BLaER1 treated with 17β-estradiol and CSF1 and Interleukin-3, amounts not matched to agents 10 nM and 100 nM (cell line): Measurements from ENCODE around the gene DYNLT4.
A peak's percentile ranks its signal among the peaks of the same experiment; 100 is the strongest.
"Not testable (repeated sequence)": the region's sequence is repeated elsewhere in the genome, so short reads cannot be mapped to it uniquely, and the experiment has no call there.

ENCODE experiments used
- H3K27ac ChIP-seq, 11 experiments: shearing (Covaris generic); formaldehyde crosslinking; 2 replicates each; pipeline ENCODE4 v1.8.1; 2022
- H3K27me3 ChIP-seq, 11 experiments: shearing (Covaris generic); formaldehyde crosslinking; 2 replicates each; pipeline ENCODE4 v1.8.1; 2022
- H3K36me3 ChIP-seq, 11 experiments: shearing (Covaris generic); formaldehyde crosslinking; 2 replicates each; pipeline ENCODE4 v1.8.1; 2022
- H3K4me1 ChIP-seq, 10 experiments: shearing (Covaris generic); formaldehyde crosslinking; 2 replicates each; pipeline ENCODE4 v1.8.1; 2022
- H3K4me2 ChIP-seq, 11 experiments: shearing (Covaris generic); formaldehyde crosslinking; 2 replicates each; pipeline ENCODE4 v1.8.1; 2022
- H3K4me3 ChIP-seq, 10 experiments: shearing (Covaris generic); formaldehyde crosslinking; 2 replicates each; pipeline ENCODE4 v1.8.1; 2022
- H3K9ac ChIP-seq, 11 experiments: shearing (Covaris generic); formaldehyde crosslinking; 2 replicates each; pipeline ENCODE4 v1.8.1; 2022
- H3K9me3 ChIP-seq, 11 experiments: shearing (Covaris generic); formaldehyde crosslinking; replicated peaks in 1 of 11; 2 replicates each; pipeline ENCODE4 v1.8.1; 2022
- H4K20me1 ChIP-seq, 11 experiments: shearing (Covaris generic); formaldehyde crosslinking; 2 replicates each; pipeline ENCODE4 v1.8.1; 2022
- Cebpa-rat ChIP-seq, 11 experiments: shearing (Covaris generic); IDR thresholded peaks; 2 replicates each; pipeline ENCODE4 v1.8.1; 2022

DYNLT4 gene

DNA sequence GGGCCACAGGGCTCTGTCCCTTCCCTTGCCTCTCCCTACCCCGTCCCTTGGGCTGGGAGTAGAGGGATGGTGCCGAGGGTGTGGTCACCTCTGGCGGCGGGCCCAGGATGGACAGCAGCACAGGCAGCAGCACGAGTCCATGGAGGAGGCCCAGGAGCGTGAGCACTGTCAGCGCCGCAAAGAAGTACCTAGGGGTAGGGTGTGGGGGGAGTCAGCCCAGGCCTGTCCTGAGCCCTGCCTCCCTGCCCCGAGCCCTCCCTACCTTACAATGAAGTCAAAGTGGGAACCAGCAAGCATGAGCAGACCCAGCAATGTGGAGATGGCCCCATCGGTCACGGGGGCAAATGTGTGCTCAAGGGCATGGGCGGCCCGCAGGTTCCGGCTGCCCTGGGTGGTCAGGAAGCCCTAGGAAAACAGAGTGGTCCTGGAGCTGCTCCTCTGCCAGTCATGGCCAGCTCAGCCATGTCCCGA is 15.9 kb upstream of the DYNLT4 start:
- TF ChIP-seq Cebpa-rat (IDR thresholded peaks at IDR 0.05): no peak
- no peak overlapping the region for H3K4me3 ChIP-seq
- H3K27me3 ChIP-seq: no peaks in the 10 kb centered on the region
- no peaks in the 10 kb centered on the region for H3K36me3 ChIP-seq
- H4K20me1 ChIP-seq: no peaks in the 10 kb centered on the region
- H3K4me2 ChIP-seq: no peak overlapping the region
- H3K4me1 ChIP-seq: peaks cover 19 to 47% (median 33%) of the 10 kb centered on the region in 10 experiments
- no peak overlapping the region for H3K9ac ChIP-seq
- no peak overlapping the region for H3K27ac ChIP-seq
- H3K9me3 ChIP-seq: no peaks in the 10 kb centered on the region

DNA sequence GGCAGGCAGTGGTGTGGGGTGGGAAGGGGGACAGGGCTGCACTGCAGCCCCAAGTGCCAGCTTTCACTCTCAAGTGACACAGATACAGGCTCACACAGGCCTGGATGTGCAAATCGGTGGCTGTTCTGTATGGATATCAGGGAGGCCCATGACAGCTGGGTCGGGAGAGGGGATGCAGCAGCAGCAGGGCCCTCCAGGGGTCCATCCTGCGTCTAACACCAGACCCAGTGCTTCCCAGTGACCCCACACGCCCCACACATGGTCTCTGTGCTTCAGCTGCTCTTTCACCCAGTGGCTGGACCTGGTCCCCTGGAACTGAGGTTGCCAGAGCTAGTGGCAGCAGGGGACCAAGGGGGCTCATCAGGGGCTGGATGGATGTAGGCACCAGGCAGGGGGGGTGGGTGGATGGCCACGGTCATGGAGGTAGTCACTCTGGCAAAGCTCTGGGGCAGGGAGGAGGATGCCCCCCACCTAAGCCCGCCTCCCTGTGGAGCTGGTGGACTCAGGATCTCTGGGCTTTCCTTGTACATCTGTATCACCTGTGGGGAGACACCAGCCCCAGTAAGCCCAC is 15.1 kb upstream of the DYNLT4 start:
- TF ChIP-seq Cebpa-rat (IDR thresholded peaks at IDR 0.05): no peak
- Histone ChIP-seq H3K4me2 (no peak overlapping the region), H3K27ac (no peak overlapping the region), H3K9me3 (no peaks in the 10 kb centered on the region), H3K4me1 (peaks cover 23 to 50% (median 36%) of the 10 kb centered on the region in 10 experiments), H3K36me3 (no peaks in the 10 kb centered on the region), H3K4me3 (no peak overlapping the region), H3K9ac (peak overlapping the region in 4 of 11 experiments; percentile 5 to 18 (median 8); a peak in 2 of 22 replicates), H3K27me3 (no peaks in the 10 kb centered on the region), H4K20me1 (no peaks in the 10 kb centered on the region)

DNA sequence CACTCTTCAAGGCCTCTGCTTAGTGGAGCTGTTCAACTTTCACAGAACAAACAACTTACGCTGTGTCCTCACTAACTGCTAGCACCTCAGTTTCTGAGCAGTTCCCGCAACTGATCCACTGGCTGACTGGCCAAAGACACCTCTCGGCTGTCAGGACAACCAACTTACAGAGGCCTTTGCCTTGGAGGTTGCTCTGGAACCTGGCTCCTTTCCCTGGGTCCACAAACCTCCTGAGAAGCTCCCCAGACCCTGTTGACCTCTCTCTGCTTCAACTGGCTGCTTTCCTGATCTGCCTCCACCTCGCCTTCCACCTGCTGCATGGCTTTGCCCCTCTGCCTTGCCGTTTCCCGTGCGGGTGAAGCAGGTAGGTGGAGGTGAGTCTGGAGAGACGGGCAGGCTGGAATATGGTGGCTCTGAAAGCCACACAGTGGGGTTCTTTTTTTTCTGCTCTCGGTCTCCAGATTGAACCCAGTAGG is 14.1 kb upstream of the DYNLT4 start:
- Histone ChIP-seq H4K20me1 (no peaks in the 10 kb centered on the region), H3K9me3 (no peaks in the 10 kb centered on the region), H3K4me1 (peaks cover 23 to 44% (median 31%) of the 10 kb centered on the region in 10 experiments), H3K27me3 (no peaks in the 10 kb centered on the region), H3K27ac (peak overlapping the region in 1 of 11 experiments; percentile 99; a peak in 1 of 22 replicates), H3K4me2 (peak overlapping the region in 10 of 11 experiments; percentile 81 to 97 (median 91); a peak in 16 of 22 replicates), H3K36me3 (no peaks in the 10 kb centered on the region), H3K9ac (peak overlapping the region in 5 of 11 experiments; percentile 90 to 99 (median 96); a peak in 8 of 22 replicates), H3K4me3 (peak overlapping the region in 1 of 10 experiments; percentile 55; a peak in 1 of 20 replicates)
- no peak for TF ChIP-seq Cebpa-rat (IDR thresholded peaks at IDR 0.05)

DNA sequence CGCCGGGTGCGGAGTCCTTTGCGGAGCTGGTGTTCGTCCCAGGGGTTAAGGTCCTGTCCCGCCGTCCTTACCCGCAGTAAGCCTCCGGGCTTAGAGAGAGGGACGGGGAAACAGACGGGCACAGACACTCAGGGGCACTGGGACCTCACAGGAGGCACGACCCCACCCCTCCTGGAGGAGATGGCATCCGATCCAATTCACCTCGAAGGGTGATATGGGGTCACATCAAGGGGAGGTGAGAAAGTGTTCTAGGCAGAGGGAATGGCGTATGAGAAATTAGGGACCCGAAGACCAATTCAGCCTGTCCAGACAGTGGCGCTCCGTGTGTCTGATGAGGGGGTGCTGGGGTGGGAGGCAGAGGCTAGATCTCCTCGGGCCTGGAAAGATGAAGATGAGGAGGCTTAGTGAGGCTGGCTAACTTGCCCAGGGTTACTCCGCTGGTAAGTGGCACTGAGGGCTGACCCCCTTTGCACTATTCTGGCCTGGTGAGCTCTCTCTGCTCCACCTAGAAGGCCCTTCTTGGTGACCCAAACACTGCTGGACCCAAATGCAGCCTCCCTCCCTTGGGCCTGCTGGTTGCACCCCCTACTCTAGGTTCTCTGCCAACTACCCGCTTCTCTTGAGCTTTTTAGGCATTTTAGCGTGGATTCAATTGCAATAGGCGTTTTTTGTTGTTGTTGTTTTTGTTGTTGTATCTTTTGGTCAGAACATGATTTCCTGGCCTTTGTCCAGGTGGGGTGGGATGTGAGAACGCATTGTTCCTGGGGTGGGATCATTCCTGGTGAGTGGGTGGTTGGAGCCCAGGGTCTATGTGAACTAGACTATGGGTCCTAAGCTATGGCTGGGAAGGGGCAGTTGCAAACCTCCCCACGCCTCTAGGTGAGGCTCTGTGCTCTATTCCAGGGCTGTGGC is 13.4 kb upstream of the DYNLT4 start:
- Histone ChIP-seq H4K20me1 (no peaks in the 10 kb centered on the region), H3K9me3 (no peaks in the 10 kb centered on the region), H3K27me3 (no peaks in the 10 kb centered on the region), H3K36me3 (peaks cover 0 to 4% (median 0%) of the 10 kb centered on the region in 11 experiments; a peak in 5 of 22 replicates), H3K9ac (peak overlapping the region; percentile 90 to 99 (median 96)), H3K4me1 (peaks cover 23 to 42% (median 31%) of the 10 kb centered on the region in 10 experiments), H3K27ac (peak overlapping the region; percentile 90 to 100 (median 98)), H3K4me2 (peak overlapping the region; percentile 81 to 98 (median 92)), H3K4me3 (peak overlapping the region; percentile 54 to 73 (median 62))
- TF ChIP-seq Cebpa-rat (IDR thresholded peaks at IDR 0.05): no peak

DNA sequence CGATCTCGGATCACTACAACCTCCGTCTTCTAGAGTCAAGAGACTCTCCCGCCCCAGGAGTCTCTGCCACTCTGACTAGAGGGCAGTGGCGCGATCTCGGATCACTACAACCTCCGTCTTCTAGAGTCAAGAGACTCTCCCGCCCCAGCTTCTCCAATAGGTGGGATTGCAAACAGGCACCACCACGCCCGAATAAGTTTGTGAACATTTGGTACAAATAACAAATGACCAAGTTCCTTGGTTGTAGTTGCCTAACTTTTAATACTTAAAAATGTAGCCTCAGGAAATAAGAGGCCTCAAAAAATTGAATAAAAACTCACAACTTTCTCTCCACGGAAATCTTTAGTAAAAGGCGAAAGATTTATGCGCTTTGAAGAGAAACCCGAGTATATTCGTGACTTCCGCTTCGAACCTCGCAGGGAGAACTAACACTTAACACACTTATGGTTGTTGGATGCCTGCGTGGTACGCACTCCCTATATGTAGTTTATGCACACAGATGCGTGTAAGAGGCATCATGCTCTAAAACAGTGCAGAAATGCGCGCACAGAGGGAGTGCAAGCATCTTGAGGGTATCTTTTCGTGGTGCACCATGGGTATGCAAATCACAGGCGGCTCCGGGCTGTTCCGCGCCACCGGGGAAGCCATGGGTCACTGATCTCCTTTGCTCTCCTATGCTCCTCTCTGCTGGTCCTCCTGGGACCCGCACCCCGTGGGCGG is 12.6 kb upstream of the DYNLT4 start:
- peak overlapping the region; percentile 81 to 98 (median 96) for H3K4me2 ChIP-seq
- H3K9me3 ChIP-seq: no peaks in the 10 kb centered on the region
- TF ChIP-seq Cebpa-rat (IDR thresholded peaks at IDR 0.05): peak in 4 of 11 experiments; percentile 23 to 58 (median 24); a peak in 4 of 22 replicates
- no peaks in the 10 kb centered on the region for H4K20me1 ChIP-seq
- H3K9ac ChIP-seq: peak overlapping the region; percentile 90 to 99 (median 96)
- H3K4me1 ChIP-seq: peaks cover 27 to 49% (median 39%) of the 10 kb centered on the region in 10 experiments
- H3K27ac ChIP-seq: peak overlapping the region; percentile 90 to 100 (median 98)
- H3K4me3 ChIP-seq: peak overlapping the region; percentile 54 to 73 (median 63)
- H3K36me3 ChIP-seq: peaks cover 0 to 13% (median 0%) of the 10 kb centered on the region in 11 experiments; a peak in 5 of 22 replicates
- no peaks in the 10 kb centered on the region for H3K27me3 ChIP-seq

DNA sequence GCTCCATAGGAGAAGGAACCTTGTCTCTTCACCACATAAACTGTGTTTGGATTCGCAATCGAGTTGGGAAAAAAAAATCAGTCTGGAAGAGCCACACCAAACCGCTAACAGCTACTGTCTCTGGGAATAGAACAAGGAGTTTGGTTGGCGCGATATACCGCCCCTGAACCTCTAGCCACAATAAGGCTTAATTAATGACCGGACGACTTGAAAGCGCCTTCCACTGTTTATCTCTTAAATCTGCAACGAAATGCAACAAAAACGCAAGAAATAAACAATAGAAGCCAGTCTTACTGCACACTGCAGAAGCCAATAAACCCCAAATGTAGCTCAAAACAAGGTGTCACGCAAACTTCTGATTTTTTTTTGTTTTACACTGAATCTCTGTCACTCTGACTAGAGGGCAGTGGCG is 12.1 kb upstream of the DYNLT4 start:
- peak overlapping the region; percentile 51 to 71 (median 59) for H3K4me3 ChIP-seq
- H3K36me3 ChIP-seq: peaks cover 0 to 16% (median 0%) of the 10 kb centered on the region in 11 experiments; a peak in 5 of 22 replicates
- peaks cover 33 to 54% (median 44%) of the 10 kb centered on the region in 10 experiments for H3K4me1 ChIP-seq
- H4K20me1 ChIP-seq: no peaks in the 10 kb centered on the region
- peak overlapping the region; percentile 81 to 98 (median 96) for H3K4me2 ChIP-seq
- no peaks in the 10 kb centered on the region for H3K9me3 ChIP-seq
- peak overlapping the region; percentile 90 to 99 (median 96) for H3K9ac ChIP-seq
- peak overlapping the region; percentile 90 to 100 (median 98) for H3K27ac ChIP-seq
- TF ChIP-seq Cebpa-rat (IDR thresholded peaks at IDR 0.05): no peak
- no peaks in the 10 kb centered on the region for H3K27me3 ChIP-seq

DNA sequence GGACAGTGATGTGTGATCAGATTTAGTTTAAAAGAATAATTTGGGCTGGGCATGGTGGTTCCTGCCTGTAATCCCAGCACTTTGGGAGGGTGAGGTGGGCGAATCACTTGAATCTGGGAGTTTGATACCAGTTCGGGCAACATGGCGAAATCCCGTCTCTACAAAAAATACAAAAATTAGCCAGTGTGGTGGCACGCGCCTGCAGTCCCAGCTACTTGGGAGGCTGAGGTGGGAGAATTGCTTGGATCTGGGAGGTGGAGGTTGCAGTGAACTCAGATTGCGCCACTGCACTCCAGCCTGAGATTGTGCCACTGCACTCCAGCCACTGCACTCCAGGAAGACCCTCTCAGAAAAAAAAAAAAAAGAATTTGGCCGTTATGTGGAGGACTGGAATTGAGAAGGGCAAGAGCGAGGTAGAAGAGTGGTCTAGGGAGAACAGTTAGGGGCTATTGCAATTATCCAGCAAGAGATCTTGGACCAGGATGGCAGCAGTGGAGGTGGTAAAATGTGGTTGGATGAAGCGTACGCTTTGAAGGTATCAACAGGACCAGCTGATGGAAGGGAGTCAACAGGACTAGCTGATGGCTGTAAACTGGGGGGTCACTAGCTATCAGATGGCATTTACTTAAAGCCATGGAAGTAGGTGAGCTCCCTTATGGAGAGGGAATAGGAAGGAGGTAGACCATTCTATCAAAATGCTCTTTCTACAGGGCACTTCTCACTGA is 10.8 kb upstream of the DYNLT4 start:
- Histone ChIP-seq H3K36me3 (peaks cover 0 to 16% (median 0%) of the 10 kb centered on the region in 11 experiments; a peak in 5 of 22 replicates), H3K4me3 (peak overlapping the region in 3 of 10 experiments; percentile 55 to 71 (median 61); a peak in 3 of 20 replicates), H3K9ac (peak overlapping the region in 7 of 11 experiments; percentile 90 to 99 (median 96); a peak in 14 of 22 replicates), H3K4me1 (peaks cover 43 to 66% (median 56%) of the 10 kb centered on the region in 10 experiments), H3K27me3 (no peaks in the 10 kb centered on the region), H4K20me1 (no peaks in the 10 kb centered on the region), H3K4me2 (peak overlapping the region; percentile 81 to 98 (median 96)), H3K27ac (peak overlapping the region in 6 of 11 experiments; percentile 90 to 100 (median 98); a peak in 11 of 22 replicates), H3K9me3 (no peaks in the 10 kb centered on the region)
- TF ChIP-seq Cebpa-rat (IDR thresholded peaks at IDR 0.05): no peak

DNA sequence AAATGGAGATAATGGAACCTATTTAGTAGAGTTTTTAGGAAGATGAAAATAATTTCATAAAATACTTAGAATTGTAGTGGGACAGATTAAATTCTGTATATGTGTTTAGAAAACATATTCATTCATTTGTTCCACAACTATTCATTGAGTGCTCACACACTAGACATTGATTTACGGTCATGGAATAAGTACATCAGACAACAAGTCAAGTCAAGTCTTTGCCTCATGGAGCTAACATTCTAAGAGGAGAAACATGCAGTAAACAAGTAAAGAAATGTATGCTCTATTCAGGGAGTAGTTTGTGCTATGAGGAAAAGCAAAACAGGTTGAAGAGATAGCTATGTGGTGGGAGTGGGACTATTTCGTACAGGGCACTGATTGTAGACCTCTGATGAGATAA is 10.2 kb upstream of the DYNLT4 start:
- no peaks in the 10 kb centered on the region for H3K27me3 ChIP-seq
- no peaks in the 10 kb centered on the region for H3K9me3 ChIP-seq
- peak overlapping the region in 5 of 11 experiments; percentile 89 to 97 (median 96); a peak in 8 of 22 replicates for H3K4me2 ChIP-seq
- H3K36me3 ChIP-seq: peaks cover 0 to 16% (median 0%) of the 10 kb centered on the region in 11 experiments; a peak in 5 of 22 replicates
- H3K4me3 ChIP-seq: no peak overlapping the region
- no peaks in the 10 kb centered on the region for H4K20me1 ChIP-seq
- no peak overlapping the region for H3K27ac ChIP-seq
- no peak overlapping the region for H3K9ac ChIP-seq
- peaks cover 50 to 73% (median 62%) of the 10 kb centered on the region in 10 experiments for H3K4me1 ChIP-seq
- no peak for TF ChIP-seq Cebpa-rat (IDR thresholded peaks at IDR 0.05)

DNA sequence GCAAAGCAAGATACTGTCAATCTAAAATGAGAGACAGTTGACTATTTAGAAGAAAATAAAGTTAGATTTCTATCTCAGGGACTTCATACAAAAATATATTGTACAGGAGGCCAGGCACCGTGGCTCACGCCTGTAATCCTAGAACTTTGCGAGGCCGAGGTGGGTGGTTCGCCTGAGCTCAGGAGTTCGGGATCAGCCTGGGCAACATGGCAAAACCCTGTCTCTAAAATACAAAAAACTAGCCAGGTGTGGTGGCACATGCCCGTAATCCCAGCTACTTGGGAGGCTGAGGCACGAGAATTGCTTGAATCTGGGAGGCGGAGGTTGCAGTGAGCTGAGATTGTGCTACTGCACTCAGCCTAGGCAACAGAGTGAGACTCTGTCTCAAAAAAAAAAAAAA is 8.8 kb upstream of the DYNLT4 start:
- not testable (repeated sequence) for H3K27me3 ChIP-seq, H4K20me1 ChIP-seq, H3K4me3 ChIP-seq, H3K9me3 ChIP-seq
- Histone ChIP-seq H3K36me3 (peaks cover 0 to 16% (median 0%) of the 10 kb centered on the region in 11 experiments; a peak in 5 of 22 replicates), H3K27ac (0 out of 22 replicates have a peak overlapping the region, but pooled peaks of 1 of the 11 experiments have one; percentile 6), H3K4me1 (peaks cover 63 to 82% (median 71%) of the 10 kb centered on the region in 10 experiments), H3K9ac (peak overlapping the region in 2 of 11 experiments; percentile 6 to 10; a peak in 1 of 22 replicates), H3K4me2 (peak overlapping the region in 2 of 11 experiments; percentile 90 to 95; a peak in 2 of 22 replicates)
